H1 (cell line): ENCODE measurements around the gene NDEL1. TPM values are rescaled to one million over a fixed set of nuclear protein-coding genes. Genes with fewer than 3 reads are reported as not detected.

Experiments
- CTCF ChIA-PET: fragments of 300-600 bp; sonication (Branson Sonifier 250); formaldehyde crosslinking; loops from one replicate; lab custom pipeline; 2021; ENCODE audit not compliant: partially characterized antibody; lab: Charles Lee
- POLR2A ChIA-PET: fragments of 300-600 bp; sonication (Branson Sonifier 250); formaldehyde crosslinking; loops from one replicate; lab custom pipeline; 2021; ENCODE audit warnings: inconsistent platforms; ENCODE audit not compliant: partially characterized antibody; lab: Charles Lee
- DNase-seq, 2 experiments: peaks; one replicate each; pipeline versions ENCODE4 v3.0.0 to v3.0.0-alpha.2; 2010 to 2022; ENCODE audit warnings: low spot score in 2 of 2, low read depth in 1 of 2, mixed read lengths in 1 of 2
- FAIRE-seq: peaks from 2 replicates; lab custom pipeline; 2011; peaks lifted over from hg19 to GRCh38; lab: Jason Lieb, UNC
- H2AFZ ChIP-seq: 2 replicates; pipeline ENCODE4 v1.8.1; 2012; ENCODE audit warnings: low read length, inconsistent platforms
- H2AK5ac ChIP-seq: 2 replicates; pipeline ENCODE4 v1.6.1; 2013; ENCODE audit warnings: low read depth, low read length
- H2BK120ac ChIP-seq: replicated peaks from 2 replicates; pipeline ENCODE3; 2013; ENCODE audit warnings: low read depth, low read length, inconsistent platforms
- H2BK12ac ChIP-seq: 2 replicates; pipeline ENCODE4 v1.6.1; 2013; ENCODE audit warnings: low read depth, low read length
- H2BK15ac ChIP-seq: 2 replicates; pipeline ENCODE4 v1.6.1; 2013; ENCODE audit warnings: low read length
- H2BK20ac ChIP-seq: 2 replicates; pipeline ENCODE4 v1.6.1; 2013; ENCODE audit warnings: low read length
- H2BK5ac ChIP-seq: 2 replicates; pipeline ENCODE4 v1.6.1; 2013; ENCODE audit warnings: low read depth, low read length
- H3K14ac ChIP-seq: 2 replicates; pipeline ENCODE4 v1.6.1; 2013; ENCODE audit warnings: inconsistent platforms; ENCODE audit not compliant: insufficient read length
- H3K18ac ChIP-seq: 2 replicates; pipeline ENCODE4 v1.6.1; 2013; ENCODE audit warnings: low read length; ENCODE audit errors: extremely low read depth
- H3K23ac ChIP-seq: 2 replicates; pipeline ENCODE4 v1.6.1; 2013; ENCODE audit warnings: inconsistent platforms; ENCODE audit not compliant: insufficient read length
- H3K23me2 ChIP-seq: 2 replicates; pipeline ENCODE4 v1.6.1; 2013; ENCODE audit warnings: low read depth, low read length
- H3K27ac ChIP-seq: 2 replicates; pipeline ENCODE4 v1.6.1; 2011; ENCODE audit warnings: low read depth, low read length, inconsistent platforms
- H3K27me3 ChIP-seq, 4 experiments: replicated peaks in 1 of 4; 1 replicate in 1 of 4; 2 replicates in 3 of 4; pipeline versions ENCODE4 v1.6.1 to v1.8.1; 2011 to 2013; ENCODE audit warnings: low read length in 3 of 4, mild to moderate bottlenecking in 3 of 4, inconsistent platforms in 2 of 4, mixed read lengths in 2 of 4, moderate library complexity in 1 of 4; ENCODE audit not compliant: control insufficient read depth in 3 of 4, insufficient read depth in 3 of 4; ENCODE audit errors: extremely low read depth in 1 of 4
- H3K36me3 ChIP-seq, 4 experiments: 2 replicates each; pipeline versions ENCODE4 v1.6.1 to v1.8.1; 2011 to 2013; ENCODE audit warnings: mild to moderate bottlenecking in 4 of 4, low read length in 3 of 4, moderate library complexity in 2 of 4, control low read depth in 1 of 4, inconsistent platforms in 1 of 4; ENCODE audit not compliant: insufficient read depth in 4 of 4, control insufficient read depth in 2 of 4
- H3K4ac ChIP-seq: replicated peaks from 2 replicates; pipeline ENCODE3; 2013; ENCODE audit warnings: low read length, low read depth, mixed read lengths, inconsistent platforms; ENCODE audit not compliant: insufficient read length
- H3K4me1 ChIP-seq, 4 experiments: replicated peaks in 1 of 4; 1 replicate in 1 of 4; 2 replicates in 3 of 4; pipeline versions ENCODE4 v1.6.1 to v1.8.1; 2011 to 2013; ENCODE audit warnings: low read length in 3 of 4, inconsistent platforms in 2 of 4, mixed read lengths in 1 of 4; ENCODE audit not compliant: insufficient read depth in 4 of 4, control insufficient read depth in 3 of 4
- H3K4me2 ChIP-seq, 2 experiments: 2 replicates each; pipeline versions ENCODE4 v1.6.1 to v1.8.1; 2011 to 2013; ENCODE audit warnings: low read depth in 2 of 2, low read length in 2 of 2, control low read depth in 1 of 2, inconsistent platforms in 1 of 2, mild to moderate bottlenecking in 1 of 2; ENCODE audit not compliant: insufficient read depth in 1 of 2
- H3K4me3 ChIP-seq, 4 experiments: fragments of 200-600, 300-600 bp in 1 of 4; sonication (generic), shearing (Covaris generic), sonication (Bioruptor Twin) in 1 of 4; 2 replicates each; pipeline versions ENCODE4 v1.5.1 to v1.8.1; 2011 to 2016; ENCODE audit warnings: low read length in 4 of 4, low read depth in 3 of 4, control low read depth in 2 of 4, inconsistent platforms in 2 of 4, mild to moderate bottlenecking in 2 of 4, mixed read lengths in 1 of 4, moderate library complexity in 1 of 4; ENCODE audit not compliant: insufficient read depth in 2 of 4; ENCODE audit errors: extremely low read depth in 1 of 4
- H3K56ac ChIP-seq: replicated peaks from 2 replicates; pipeline ENCODE3; 2013; ENCODE audit warnings: low read depth, mild to moderate bottlenecking, mixed read lengths, low read length, inconsistent platforms; ENCODE audit not compliant: insufficient read length
- H3K79me1 ChIP-seq: 2 replicates; pipeline ENCODE4 v1.6.1; 2013; ENCODE audit warnings: low read depth, low read length, control low read depth
- H3K79me2 ChIP-seq, 2 experiments: 2 replicates each; pipeline versions ENCODE4 v1.6.1 to v1.8.1; 2012 to 2013; ENCODE audit warnings: low read length in 2 of 2, mild to moderate bottlenecking in 2 of 2, inconsistent platforms in 1 of 2; ENCODE audit not compliant: insufficient read depth in 2 of 2, control insufficient read depth in 1 of 2
- H3K9ac ChIP-seq, 4 experiments: replicated peaks in 1 of 4; 1 replicate in 1 of 4; 2 replicates in 3 of 4; pipeline versions ENCODE4 v1.6.1 to v1.8.1; 2011 to 2013; ENCODE audit warnings: low read depth in 3 of 4, low read length in 3 of 4, control low read depth in 2 of 4, mild to moderate bottlenecking in 2 of 4, moderate library complexity in 2 of 4, inconsistent platforms in 1 of 4; ENCODE audit errors: extremely low read depth in 1 of 4
- H3K9me3 ChIP-seq, 2 experiments: 2 replicates each; pipeline versions ENCODE4 v1.6.1 to v1.8.1; 2012 to 2013; ENCODE audit warnings: mild to moderate bottlenecking in 2 of 2, moderate library complexity in 2 of 2, control low read depth in 1 of 2, inconsistent platforms in 1 of 2, low read depth in 1 of 2, low read length in 1 of 2, mixed read lengths in 1 of 2; ENCODE audit not compliant: insufficient read depth in 2 of 2
- H4K20me1 ChIP-seq, 2 experiments: replicated peaks in 1 of 2; 2 replicates each; pipeline versions ENCODE3 to v1.8.1; 2011 to 2013; ENCODE audit warnings: inconsistent platforms in 2 of 2, low read length in 2 of 2, mild to moderate bottlenecking in 1 of 2; ENCODE audit not compliant: insufficient read depth in 2 of 2, control insufficient read depth in 1 of 2
- H4K5ac ChIP-seq: 2 replicates; pipeline ENCODE4 v1.6.1; 2013; ENCODE audit warnings: low read length, low read depth, mixed read lengths, inconsistent platforms; ENCODE audit not compliant: insufficient read length
- H4K8ac ChIP-seq: 2 replicates; pipeline ENCODE4 v1.8.0; 2013; ENCODE audit warnings: mild to moderate bottlenecking, moderate library complexity, low read length, inconsistent platforms; ENCODE audit not compliant: insufficient read depth; ENCODE audit errors: extremely low read depth
- H4K91ac ChIP-seq: replicated peaks from 2 replicates; pipeline ENCODE3; 2013; ENCODE audit warnings: low read length, mixed read lengths, inconsistent platforms; ENCODE audit not compliant: insufficient read length
- CEBPB ChIP-seq: IDR thresholded peaks from 2 replicates; pipeline ENCODE4 v1.6.1; 2012; ENCODE audit warnings: low read depth, low read length
- CTCF ChIP-seq, 3 experiments: IDR thresholded peaks; 1 replicate in 2 of 3; 2 replicates in 1 of 3; pipeline versions ENCODE4 v1.5.1 to v1.6.1; 2011; ENCODE audit warnings: low read length in 3 of 3, mild to moderate bottlenecking in 3 of 3, inconsistent platforms in 2 of 3, low read depth in 1 of 3, moderate library complexity in 1 of 3; ENCODE audit not compliant: insufficient read depth in 1 of 3; ENCODE audit errors: control extremely low read depth in 1 of 3
- E2F6 ChIP-seq: IDR thresholded peaks from 2 replicates; pipeline ENCODE4 v1.6.1; 2012; ENCODE audit warnings: inconsistent platforms
- KDM4A ChIP-seq: IDR thresholded peaks from one replicate; pipeline ENCODE4 v1.7.1; 2012; ENCODE audit warnings: low read depth, mild to moderate bottlenecking, moderate library complexity, low read length, inconsistent platforms; ENCODE audit not compliant: severe bottlenecking
- RBBP5 ChIP-seq: IDR thresholded peaks from 2 replicates; pipeline ENCODE4 v1.7.1; 2012; ENCODE audit warnings: low read depth, mild to moderate bottlenecking, inconsistent platforms, low read length, moderate library complexity, borderline replicate concordance
- SAP30 ChIP-seq: fragments of 300-600 bp; sonication (generic); IDR thresholded peaks from 2 replicates; pipeline ENCODE4 v1.7.1; 2012; ENCODE audit warnings: low read length, moderate library complexity, mild to moderate bottlenecking, inconsistent platforms; ENCODE audit not compliant: insufficient read depth, insufficient replicate concordance
- WGBS, 2 experiments: shearing (Covaris generic) in 1 of 2; methylation state at CpG; one replicate each; pipeline versions ENCODE4 v1.1.6 to v1.1.7; 2013 to 2015; ENCODE audit warnings: low lambda C conversion rate in 2 of 2, mixed read lengths in 2 of 2, inconsistent platforms in 1 of 2, low coverage in 1 of 2, missing lambda C conversion rate in 1 of 2; ENCODE audit not compliant: insufficient replicate concordance in 2 of 2, insufficient coverage in 1 of 2, insufficient read length in 1 of 2; ENCODE audit errors: extremely low coverage in 1 of 2, missing lambda C conversion rate in 1 of 2; 5-methylcytosine and 5-hydroxymethylcytosine counted together
- polyA plus RNA-seq, 7 experiments: library from polyadenylated mRNA; depleted of rRNA in 3 of 7; stranded (reverse) in 5 of 7; unstranded in 2 of 7; fragments of >200 nt in 5 of 7; fragments of 200-250 nt in 2 of 7; gene quantifications; 1 replicate in 5 of 7; 2 replicates in 1 of 7; 4 replicates in 1 of 7; pipeline versions ENCODE4 v1.2.1 to v1.2.3, GENCODE V29; 2011 to 2013; ENCODE audit warnings: missing spikeins in 2 of 7, mixed read lengths in 2 of 7
- total RNA-seq: library from RNA; stranded (reverse); fragmentation: NEBNext Ultra II Directional; extraction: Animal tissue kit (Norgen Biotek cat#: 25700); gene quantifications from 2 replicates; pipeline ENCODE4 v1.2.1, GENCODE V29; 2021

NDEL1 gene
- total and polyA plus RNA-seq, 2 of the 8 experiments (the other 6 are each of a cell fraction or from before 2014, with no cell fraction given) = 31.1 to 32.9 TPM

GRCh38 chr17:8475781-8476180 is 40.1 kb downstream of the NDEL1 start:
- H4K5ac ChIP-seq = no peak overlapping the region
- no peaks in the 10 kb centered on the region for H3K4me1 ChIP-seq
- H2BK120ac ChIP-seq = no peak overlapping the region
- H2AK5ac ChIP-seq = no peak overlapping the region
- DNase-seq (no peak), FAIRE-seq (no peak)
- H3K4me3 ChIP-seq = no peak overlapping the region
- no peak overlapping the region for H3K27ac ChIP-seq
- no peak overlapping the region for H3K14ac ChIP-seq
- no peak overlapping the region for H2AFZ ChIP-seq
- peaks cover 47 to 71% (median 60%) of the 10 kb centered on the region in 4 experiments for H3K36me3 ChIP-seq
- no peak overlapping the region for H3K18ac ChIP-seq
- H4K8ac ChIP-seq = no peak overlapping the region
- no peak overlapping the region for H2BK12ac ChIP-seq
- peaks cover 7 to 12% of the 10 kb centered on the region in 2 experiments for H4K20me1 ChIP-seq
- H3K4me2 ChIP-seq = no peak overlapping the region
- H3K23ac ChIP-seq = no peak overlapping the region
- no peak overlapping the region for H2BK20ac ChIP-seq
- no peaks in the 10 kb centered on the region for H3K27me3 ChIP-seq
- no peak overlapping the region for H3K56ac ChIP-seq
- CTCF ChIA-PET = interaction anchor here (0.5 to 1.3 kb wide), 4 partner anchors 9 to 224 kb away, joined by 3 to 4 read pairs (median 4); no protein-coding TSS in a partner anchor
- H2BK5ac ChIP-seq = peak overlapping the region; percentile 49; the same call in 1 of the 2 replicates
- TF ChIP-seq E2F6 (no peak), KDM4A (no peak), CTCF (IDR thresholded peaks at IDR 0.05; ENCODE audit: control extremely low read depth in 1 of 3, insufficient read depth in 1 of 3, low read depth in 1 of 3, low read length in 3 of 3) (no peak), CEBPB (no peak), RBBP5 (no peak), SAP30 (no peak)
- POLR2A ChIA-PET = interaction anchor here (1.3 kb wide), 1 partner anchor 10 kb away, joined by 5 read pairs; no protein-coding TSS in a partner anchor
- no peaks in the 10 kb centered on the region for H3K9me3 ChIP-seq
- H3K23me2 ChIP-seq = no peaks in the 10 kb centered on the region
- H2BK15ac ChIP-seq = no peak overlapping the region
- no peaks in the 10 kb centered on the region for H3K79me1 ChIP-seq
- H3K4ac ChIP-seq = no peak overlapping the region
- H4K91ac ChIP-seq = no peak overlapping the region
- no peaks in the 10 kb centered on the region for H3K79me2 ChIP-seq
- no peak overlapping the region; a peak in 1 of 7 replicates for H3K9ac ChIP-seq
- WGBS, 2 experiments = 90% methylated on average over 16 of the region's 16 CpGs; no CpG with 5 or more reads in 1 of the 2 experiments
